ENCODE results near the gene REG1A.

The REG1A gene, protein sequence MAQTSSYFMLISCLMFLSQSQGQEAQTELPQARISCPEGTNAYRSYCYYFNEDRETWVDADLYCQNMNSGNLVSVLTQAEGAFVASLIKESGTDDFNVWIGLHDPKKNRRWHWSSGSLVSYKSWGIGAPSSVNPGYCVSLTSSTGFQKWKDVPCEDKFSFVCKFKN

DNA sequence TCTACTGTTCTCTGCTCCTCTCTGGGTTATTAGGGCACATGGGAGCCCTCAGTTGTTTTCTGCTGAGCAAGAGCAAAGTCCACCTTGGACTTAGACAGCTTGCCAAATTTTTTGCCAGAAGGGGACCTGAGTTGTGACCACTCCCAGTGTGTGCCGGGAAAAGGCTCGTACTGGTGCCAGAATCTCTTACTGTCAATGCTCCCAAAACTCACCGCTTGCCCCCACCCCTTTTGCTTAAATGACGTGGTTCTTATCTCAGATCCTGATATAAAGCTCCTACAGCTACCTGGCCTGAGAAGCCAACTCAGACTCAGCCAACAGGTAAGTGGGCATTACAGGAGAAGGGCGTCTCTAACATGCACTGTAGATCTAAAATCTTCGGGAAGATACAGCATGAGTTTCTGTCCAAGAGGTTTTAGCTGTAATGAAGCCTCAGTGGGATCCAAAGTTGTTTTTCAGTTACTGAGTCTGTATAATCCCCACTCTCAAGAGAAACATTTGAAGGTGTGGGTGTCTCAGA lies at the start of gene REG1A:
REG1A (plus strand) TSS at position 295 of the 520 bp plus-strand sequence. CDS start 374 bp downstream, outside the sequence.
- no peaks in the 10 kb centered on the region for H3K36me3 Mint-ChIP-seq
- peaks cover 7% of the 10 kb centered on the region for H3K9me3 Mint-ChIP-seq
- no peak within 1 kb of the TSS for H3K4me3 Mint-ChIP-seq
- CTCF ChIA-PET = no interaction called here
- no peaks in the 10 kb centered on the region for H3K4me1 Mint-ChIP-seq
- H3K27me3 Mint-ChIP-seq = no peaks in the 10 kb centered on the region
- no peak for DNase-seq
- H3K27ac Mint-ChIP-seq = no peak within 1 kb of the TSS

DNA sequence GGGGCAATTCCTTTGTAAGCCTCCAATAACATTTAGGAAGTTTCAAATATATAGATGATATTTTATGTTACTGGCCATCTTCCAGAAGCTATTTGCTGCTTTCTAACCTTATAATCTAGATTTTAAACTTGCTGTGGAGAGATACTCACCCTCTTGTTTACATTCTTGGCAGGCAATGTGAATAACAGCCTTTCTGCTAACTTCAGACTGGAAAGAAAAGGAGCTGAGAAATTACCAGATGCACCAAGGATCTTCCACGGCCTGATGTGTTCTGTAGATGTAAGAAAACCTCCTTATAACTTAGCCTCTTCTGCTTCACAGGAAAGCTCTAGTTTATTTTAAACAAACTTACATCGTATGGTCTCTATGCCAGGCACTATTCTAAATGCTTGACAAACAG lies 49.2 kb upstream of the REG1A start:
- Mint-ChIP-seq H3K27me3 (no peaks in the 10 kb centered on the region), H3K36me3 (no peaks in the 10 kb centered on the region)
- CTCF ChIA-PET = no interaction called here

DNA sequence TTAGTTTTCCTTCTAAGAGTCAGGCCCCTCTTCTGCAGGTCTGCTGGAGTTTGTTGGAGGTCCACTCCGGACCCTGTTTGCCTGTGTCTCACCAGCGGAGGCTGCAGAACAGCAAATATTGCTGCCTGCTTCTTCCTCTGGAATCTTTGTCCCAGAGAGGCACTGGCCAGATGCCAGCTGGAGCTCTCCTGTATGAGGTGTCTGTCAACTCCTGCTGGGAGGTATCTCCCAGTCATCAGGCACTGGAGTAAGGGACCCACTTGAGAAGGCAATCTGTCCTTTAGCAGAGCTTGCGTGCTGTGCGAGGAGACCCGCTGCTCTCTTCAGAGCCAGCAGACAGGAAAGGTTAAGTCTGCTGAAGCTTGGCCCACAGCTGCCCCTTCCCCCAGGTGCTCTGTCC lies 37.3 kb upstream of the REG1A start:
- H3K4me1 Mint-ChIP-seq = no peaks in the 10 kb centered on the region
- CTCF ChIA-PET = no interaction called here
- no peaks in the 10 kb centered on the region for H3K27me3 Mint-ChIP-seq
- no peaks in the 10 kb centered on the region for H3K36me3 Mint-ChIP-seq
- no peak overlapping the region for H3K4me3 Mint-ChIP-seq
- H3K9me3 Mint-ChIP-seq = peaks cover 10% of the 10 kb centered on the region
- no peak for DNase-seq
- no peak overlapping the region for H3K27ac Mint-ChIP-seq

More for the DNA sequence above, 49.2 kb upstream of the REG1A start:
- Mint-ChIP-seq H3K27ac (no peak overlapping the region), H3K4me3 (no peak overlapping the region), H3K4me1 (no peaks in the 10 kb centered on the region), H3K9me3 (no peaks in the 10 kb centered on the region)
- DNase-seq = no peak

DNA sequence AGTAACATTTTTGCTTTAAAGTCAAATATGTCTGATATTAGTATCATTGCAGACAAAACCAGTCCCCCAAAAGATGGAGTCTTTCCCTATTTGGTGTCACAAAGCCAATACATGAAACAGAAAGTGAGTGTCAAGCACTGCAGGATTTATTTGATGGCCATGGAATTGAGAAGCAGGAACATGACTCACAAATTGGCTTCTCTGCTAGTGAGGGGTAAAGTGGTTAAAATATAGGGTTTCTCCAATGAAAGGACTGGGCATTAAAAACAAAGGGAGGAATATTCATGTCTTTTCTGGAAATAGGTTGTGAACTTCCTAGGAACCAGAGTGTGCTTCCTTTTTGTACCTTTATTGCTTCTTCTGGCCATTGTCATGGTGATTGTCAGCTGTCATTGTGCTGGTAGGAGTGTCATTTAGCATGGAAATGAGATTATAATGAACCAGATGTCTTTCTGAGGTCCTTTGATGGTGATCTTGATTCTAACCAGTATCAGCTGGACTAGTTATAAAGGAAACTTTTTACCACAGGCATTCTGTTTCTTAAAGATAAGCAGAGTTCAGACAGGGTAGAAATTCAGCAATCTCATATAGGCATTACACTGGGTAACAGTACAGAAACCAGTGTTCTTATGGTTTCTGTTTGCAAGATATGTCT lies 36.6 kb upstream of the REG1A start:
- Mint-ChIP-seq H3K36me3 (no peaks in the 10 kb centered on the region), H3K9me3 (peaks cover 6% of the 10 kb centered on the region), H3K27ac (no peak overlapping the region), H3K27me3 (no peaks in the 10 kb centered on the region), H3K4me1 (no peaks in the 10 kb centered on the region), H3K4me3 (no peak overlapping the region)
- CTCF ChIA-PET = no interaction called here
- DNase-seq = no peak

DNA sequence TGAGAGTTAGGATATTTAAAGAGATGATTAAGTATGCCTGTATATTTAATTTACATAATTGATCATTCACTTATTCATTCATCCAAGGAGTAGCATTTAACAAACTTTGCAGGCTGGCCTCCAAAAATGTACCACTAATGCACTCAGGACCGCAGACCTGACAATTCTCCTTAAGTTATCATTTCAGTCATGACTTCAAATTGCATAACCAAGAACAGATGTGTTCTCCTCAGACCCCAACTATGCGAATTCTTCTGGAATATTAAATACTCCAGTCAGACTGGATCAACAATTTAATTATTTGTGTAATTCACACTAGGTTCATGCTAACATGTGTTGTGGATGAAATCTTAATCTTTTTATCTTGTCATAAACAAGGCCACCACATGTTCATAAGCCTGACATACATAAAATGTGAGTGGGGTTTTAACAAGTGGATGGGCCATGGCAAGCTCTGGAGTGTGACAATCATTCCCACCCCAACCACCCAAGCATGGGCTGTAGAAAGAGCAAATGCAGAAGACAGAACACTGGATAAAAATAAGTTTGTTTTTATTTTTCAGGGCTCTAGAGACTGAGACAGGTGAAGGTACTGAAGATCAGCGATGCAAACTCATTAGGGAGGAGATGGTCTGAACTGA lies 35.7 kb upstream of the REG1A start:
- Mint-ChIP-seq H3K9me3 (peaks cover 6% of the 10 kb centered on the region), H3K4me3 (no peak overlapping the region), H3K27ac (no peak overlapping the region), H3K36me3 (no peaks in the 10 kb centered on the region), H3K27me3 (no peaks in the 10 kb centered on the region), H3K4me1 (no peaks in the 10 kb centered on the region)
- DNase-seq = no peak
- CTCF ChIA-PET = no interaction called here

DNA sequence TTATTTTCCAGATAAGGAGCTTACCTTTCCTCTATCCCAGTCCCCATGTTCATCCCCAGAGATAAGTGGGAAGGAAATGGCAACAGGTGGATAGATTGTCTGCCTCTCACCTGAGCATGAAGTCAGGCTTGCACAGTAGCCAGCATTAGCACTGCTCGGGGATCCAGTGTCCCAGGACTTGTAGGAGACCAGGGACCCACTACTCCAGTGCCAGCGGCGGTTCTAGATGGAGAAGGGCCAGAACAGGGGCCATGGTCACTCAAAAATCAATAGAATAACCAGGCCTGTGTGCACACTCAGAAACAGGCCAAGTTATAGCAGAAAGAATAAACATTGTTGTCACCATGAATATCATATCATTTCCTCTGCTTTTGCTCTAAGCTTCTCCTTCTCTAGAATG lies 34.9 kb upstream of the REG1A start:
- H3K9me3 Mint-ChIP-seq = peaks cover 6% of the 10 kb centered on the region
- H3K36me3 Mint-ChIP-seq = no peaks in the 10 kb centered on the region
- H3K4me3 Mint-ChIP-seq = no peak overlapping the region
- DNase-seq = no peak
- H3K4me1 Mint-ChIP-seq = no peaks in the 10 kb centered on the region
- no peaks in the 10 kb centered on the region for H3K27me3 Mint-ChIP-seq
- CTCF ChIA-PET = no interaction called here
- H3K27ac Mint-ChIP-seq = no peak overlapping the region

DNA sequence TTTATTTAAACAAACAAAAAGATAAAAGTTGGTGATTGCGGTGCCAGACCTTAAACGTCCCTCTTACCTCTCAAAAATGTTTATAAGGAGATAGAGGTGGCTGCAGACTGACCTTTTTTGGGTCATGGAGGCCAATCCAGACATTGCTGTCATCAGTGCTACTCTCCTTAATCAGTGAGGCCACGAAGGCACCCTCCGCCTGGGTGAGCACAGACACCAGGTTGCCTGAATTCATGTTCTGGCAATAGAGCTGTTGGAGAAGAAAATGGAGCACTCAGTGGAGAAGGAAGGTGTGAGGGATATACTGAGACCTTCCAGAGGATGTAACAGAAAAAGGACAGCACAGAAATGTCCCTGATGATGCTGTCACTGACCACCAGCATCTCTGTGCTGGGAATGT lies 34.0 kb upstream of the REG1A start:
- Mint-ChIP-seq H3K36me3 (no peaks in the 10 kb centered on the region), H3K9me3 (peaks cover 6% of the 10 kb centered on the region), H3K4me1 (no peaks in the 10 kb centered on the region), H3K27me3 (no peaks in the 10 kb centered on the region), H3K4me3 (no peak overlapping the region), H3K27ac (no peak overlapping the region)
- DNase-seq = no peak
- CTCF ChIA-PET = no interaction called here

DNA sequence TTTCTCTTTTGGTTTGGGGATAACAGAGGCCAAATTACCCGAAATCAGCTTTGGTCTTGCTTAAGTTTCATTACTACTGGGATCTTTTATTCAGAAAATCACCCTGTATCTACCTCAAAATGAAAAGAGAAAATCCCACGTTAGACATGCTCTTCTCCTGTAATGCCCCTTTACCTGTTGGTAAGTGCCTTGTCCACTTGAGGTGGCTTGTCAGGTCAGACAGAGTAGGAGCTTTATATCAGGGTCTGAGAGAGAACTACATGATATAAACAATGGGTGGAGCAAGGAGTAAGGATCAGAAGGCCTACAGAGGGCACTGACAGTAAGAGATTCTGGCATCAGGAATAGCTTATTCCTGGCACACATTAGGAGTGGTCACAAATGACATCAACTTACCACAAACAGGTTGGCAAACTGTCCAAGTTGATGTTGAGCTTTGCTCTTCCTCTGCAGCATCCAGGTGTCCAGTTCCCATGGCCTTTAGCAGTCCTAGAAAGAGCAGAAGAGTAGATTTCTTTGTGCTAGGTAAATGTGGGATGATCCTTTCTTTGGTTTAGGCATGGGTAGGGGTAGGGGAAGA lies 32.4 kb upstream of the REG1A start, which contains the start of gene REG1B:
REG1B (minus strand) TSS at position 209 of the 580 bp plus-strand sequence. CDS start 381 bp downstream, outside the sequence.
- peaks cover 6% of the 10 kb centered on the region for H3K9me3 Mint-ChIP-seq
- no peak within 1 kb of the TSS for H3K4me3 Mint-ChIP-seq
- H3K27me3 Mint-ChIP-seq = no peaks in the 10 kb centered on the region
- H3K27ac Mint-ChIP-seq = no peak within 1 kb of the TSS
- DNase-seq = no peak
- H3K36me3 Mint-ChIP-seq = no peaks in the 10 kb centered on the region
- CTCF ChIA-PET = no interaction called here
- no peaks in the 10 kb centered on the region for H3K4me1 Mint-ChIP-seq

DNA sequence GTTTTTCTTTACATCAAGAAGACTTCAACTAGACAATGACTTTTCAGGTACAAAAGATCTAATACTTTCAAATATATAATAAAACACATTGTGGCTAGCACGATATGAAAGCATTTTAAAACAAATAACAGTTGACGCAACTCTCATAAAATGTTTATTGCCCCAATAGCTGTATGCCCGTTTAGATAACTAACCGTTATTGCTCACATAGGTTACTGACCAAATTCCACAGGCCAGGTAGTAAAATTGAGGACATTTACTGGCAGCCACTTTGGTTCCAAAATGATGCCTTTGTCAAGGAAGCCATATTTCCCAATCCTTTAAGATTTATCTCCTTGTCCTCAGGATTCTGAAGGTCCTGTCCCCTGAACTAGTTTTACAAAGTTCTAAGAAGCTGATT lies 29.6 kb upstream of the REG1A start:
- Mint-ChIP-seq H3K4me1 (no peaks in the 10 kb centered on the region), H3K4me3 (no peak overlapping the region), H3K36me3 (no peaks in the 10 kb centered on the region), H3K27ac (no peak overlapping the region), H3K27me3 (no peaks in the 10 kb centered on the region), H3K9me3 (peaks cover 4% of the 10 kb centered on the region)
- DNase-seq = no peak
- CTCF ChIA-PET = no interaction called here

DNA sequence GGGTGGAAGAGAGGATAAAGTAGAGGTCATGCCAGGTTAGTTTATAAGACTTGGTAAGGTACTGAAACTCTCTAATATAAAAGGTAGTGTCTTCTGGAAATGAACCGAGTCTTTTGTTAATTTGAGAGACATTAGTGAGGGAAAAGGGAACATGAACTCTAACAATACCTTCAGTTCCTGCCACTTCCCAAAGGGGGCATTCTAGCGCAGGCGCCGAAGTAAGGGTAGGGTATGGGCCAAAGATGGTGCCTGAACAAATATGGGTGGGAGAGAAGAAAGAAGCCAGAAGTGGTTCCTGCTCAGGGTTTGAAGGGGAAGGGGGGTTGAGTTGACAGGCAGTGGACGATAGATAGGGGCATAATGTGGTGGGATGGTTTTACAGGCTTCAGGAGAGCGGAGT lies 22.4 kb upstream of the REG1A start:
- H3K27me3 Mint-ChIP-seq = no peaks in the 10 kb centered on the region
- no peak overlapping the region for H3K4me3 Mint-ChIP-seq
- H3K4me1 Mint-ChIP-seq = no peaks in the 10 kb centered on the region
- peaks cover 15% of the 10 kb centered on the region for H3K9me3 Mint-ChIP-seq
- DNase-seq = no peak
- no peaks in the 10 kb centered on the region for H3K36me3 Mint-ChIP-seq
- H3K27ac Mint-ChIP-seq = no peak overlapping the region
- CTCF ChIA-PET = no interaction called here

DNA sequence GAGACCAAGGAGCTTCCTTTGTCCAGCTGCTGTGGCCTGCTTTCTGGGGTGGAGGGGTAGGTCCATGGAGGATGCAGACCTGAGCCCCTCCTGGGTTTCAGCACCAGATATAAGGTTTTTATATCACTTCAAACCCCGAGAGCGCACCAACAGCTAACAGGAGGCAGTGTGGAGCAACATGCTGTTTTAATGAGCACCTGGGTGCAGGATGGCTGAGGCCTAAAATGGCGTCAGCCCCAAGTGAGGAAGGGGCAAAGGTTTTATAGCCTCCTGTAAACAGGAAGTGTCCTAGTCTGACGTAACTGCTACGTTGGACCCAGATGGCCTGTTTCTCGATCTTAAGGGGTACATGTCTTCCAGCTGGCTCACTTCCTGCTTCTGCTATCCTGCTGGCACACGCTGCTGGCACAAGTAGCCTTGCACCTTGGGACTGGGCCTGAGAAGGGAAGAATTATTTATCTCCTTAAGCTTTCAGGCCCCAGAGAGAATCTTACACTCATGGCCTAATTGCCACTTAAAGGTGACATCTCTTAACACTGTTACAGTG lies 21.1 kb upstream of the REG1A start:
- no peak for DNase-seq
- H3K27ac Mint-ChIP-seq = no peak overlapping the region
- CTCF ChIA-PET = no interaction called here
- no peaks in the 10 kb centered on the region for H3K4me1 Mint-ChIP-seq
- no peaks in the 10 kb centered on the region for H3K27me3 Mint-ChIP-seq
- H3K9me3 Mint-ChIP-seq = peaks cover 18% of the 10 kb centered on the region
- no peaks in the 10 kb centered on the region for H3K36me3 Mint-ChIP-seq
- H3K4me3 Mint-ChIP-seq = no peak overlapping the region

DNA sequence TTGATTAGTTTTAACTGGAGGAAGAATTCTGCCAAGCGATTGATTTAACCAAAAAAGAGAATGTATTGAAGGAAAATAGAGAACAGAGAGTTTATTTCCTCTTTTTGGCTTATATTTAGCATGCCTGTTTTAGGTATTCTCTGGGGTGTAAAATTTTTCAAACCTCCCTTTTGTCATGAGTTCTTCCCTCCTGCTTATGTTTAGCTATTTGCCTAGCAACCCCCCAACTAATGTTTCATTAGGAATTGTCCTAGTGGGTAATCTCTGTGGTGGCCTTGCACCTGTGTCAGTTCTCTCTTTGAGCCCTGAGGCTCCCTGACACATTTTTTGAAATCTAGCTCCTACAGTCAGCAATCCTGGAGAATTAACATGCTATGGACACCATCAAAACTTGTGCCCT lies 20.0 kb upstream of the REG1A start:
- DNase-seq = no peak
- H3K27ac Mint-ChIP-seq = no peak overlapping the region
- H3K4me3 Mint-ChIP-seq = no peak overlapping the region
- CTCF ChIA-PET = no interaction called here
- peaks cover 21% of the 10 kb centered on the region for H3K9me3 Mint-ChIP-seq
- H3K27me3 Mint-ChIP-seq = no peaks in the 10 kb centered on the region
- H3K36me3 Mint-ChIP-seq = no peaks in the 10 kb centered on the region
- no peaks in the 10 kb centered on the region for H3K4me1 Mint-ChIP-seq

DNA sequence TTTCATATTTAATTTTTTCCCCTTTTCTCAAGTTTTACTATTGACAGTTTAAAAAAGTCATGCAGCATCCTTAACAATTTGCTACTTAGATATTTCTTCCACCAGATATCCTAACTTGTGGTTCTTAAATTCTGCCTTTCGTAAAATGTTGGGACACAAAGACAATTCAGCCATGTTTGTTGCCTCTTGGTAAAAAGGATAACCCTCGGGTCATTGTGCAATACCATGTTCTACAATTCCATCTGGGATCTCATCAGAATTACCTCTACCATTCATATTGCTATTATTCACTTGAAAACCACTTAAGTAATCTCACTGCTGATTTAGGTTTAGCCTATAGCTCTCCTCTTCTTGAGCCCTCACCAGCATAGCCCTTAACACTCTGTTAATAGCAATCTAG lies 19.3 kb upstream of the REG1A start:
- H3K9me3 Mint-ChIP-seq = peaks cover 21% of the 10 kb centered on the region
- no peak overlapping the region for H3K4me3 Mint-ChIP-seq
- CTCF ChIA-PET = no interaction called here

DNA sequence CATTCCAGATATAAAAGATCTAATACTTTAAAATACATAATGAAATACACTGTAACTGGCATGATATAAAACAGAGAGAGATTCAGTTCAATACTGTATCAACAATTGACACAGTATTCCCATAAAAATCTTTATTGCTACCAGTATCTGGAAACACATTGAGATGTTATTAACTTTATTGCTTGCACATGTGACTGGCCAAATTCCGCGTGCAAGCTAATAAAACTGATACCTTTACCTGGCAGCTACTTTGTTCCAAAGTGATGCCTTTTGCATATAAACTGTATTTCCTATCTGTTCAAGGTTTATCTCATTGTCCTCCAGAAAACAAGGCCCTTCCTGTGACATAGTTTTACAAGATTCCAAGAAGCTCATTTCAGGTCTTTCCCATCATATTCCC lies 17.1 kb upstream of the REG1A start:
- Mint-ChIP-seq H3K9me3 (peaks cover 15% of the 10 kb centered on the region), H3K36me3 (no peaks in the 10 kb centered on the region)
- CTCF ChIA-PET = no interaction called here

More for the DNA sequence above, 19.3 kb upstream of the REG1A start:
- Mint-ChIP-seq H3K4me1 (no peaks in the 10 kb centered on the region), H3K27me3 (no peaks in the 10 kb centered on the region), H3K27ac (no peak overlapping the region), H3K36me3 (no peaks in the 10 kb centered on the region)
- no peak for DNase-seq

More for the DNA sequence above, 17.1 kb upstream of the REG1A start:
- DNase-seq = no peak
- Mint-ChIP-seq H3K4me3 (no peak overlapping the region), H3K4me1 (no peaks in the 10 kb centered on the region), H3K27ac (no peak overlapping the region), H3K27me3 (no peaks in the 10 kb centered on the region)
